Spinal cord (tissue), 10 donors: ENCODE measurements around the gene CDH15. TPM values are rescaled to one million over a fixed set of nuclear protein-coding genes. Genes with fewer than 3 reads are reported as not detected.

Source experiments
- DNase-seq, 6 donors: peaks; one replicate each; pipeline versions ENCODE4 v3.0.0 to v3.0.0-alpha.2; 2013 to 2015; ENCODE audit warnings: low spot score in 6 of 6, low read depth in 4 of 6
- H3K27ac ChIP-seq: one replicate; pipeline ENCODE4 v1.5.1; 2013; ENCODE audit warnings: low read depth, low read length, control low read depth
- H3K27me3 ChIP-seq: one replicate; pipeline ENCODE4 v1.6.1; 2013; ENCODE audit warnings: low read length; ENCODE audit not compliant: control insufficient read depth, insufficient read depth
- H3K36me3 ChIP-seq: one replicate; pipeline ENCODE4 v1.6.1; 2013; ENCODE audit warnings: low read length; ENCODE audit not compliant: control insufficient read depth, insufficient read depth
- H3K4me1 ChIP-seq: one replicate; pipeline ENCODE4 v1.6.1; 2013; ENCODE audit warnings: low read length; ENCODE audit not compliant: control insufficient read depth, insufficient read depth
- H3K4me3 ChIP-seq: one replicate; pipeline ENCODE4 v1.5.1; 2013; ENCODE audit warnings: low read depth, low read length, control low read depth
- H3K9me3 ChIP-seq: one replicate; pipeline ENCODE4 v1.6.1; 2013; ENCODE audit warnings: low read length; ENCODE audit not compliant: control insufficient read depth, insufficient read depth
- WGBS: methylation state at CpG from one replicate; pipeline ENCODE4 v1.1.5; 2013; ENCODE audit warnings: missing lambda C conversion rate; ENCODE audit not compliant: insufficient coverage; 5-methylcytosine and 5-hydroxymethylcytosine counted together
- polyA plus RNA-seq, 2 donors: library from polyadenylated mRNA; unstranded; fragments of 120-200 nt; gene quantifications; one replicate each; pipeline ENCODE4 v1.2.1, GENCODE V29; 2013; ENCODE audit not compliant: insufficient read length in 2 of 2
- total RNA-seq, 2 donors: library from RNA; depleted of rRNA in 1 of 2; stranded (reverse); fragments of 120-200 nt in 1 of 2; fragments of >200 nt in 1 of 2; gene quantifications; one replicate each; pipeline versions ENCODE4 v1.2.3 to v1.2.4, GENCODE V29; 2013 to 2014
- donor health status: healthy.

CDH15 gene
- total and polyA plus RNA-seq, 4 donors = 0.39 to 1.8 (median 0.91) TPM

- H3K9me3 ChIP-seq = no peaks in the 10 kb centered on the region
- no peak for DNase-seq
- no peaks in the 10 kb centered on the region for H3K36me3 ChIP-seq
- H3K4me3 ChIP-seq = no peak overlapping the region
- H3K27ac ChIP-seq = no peak overlapping the region
- H3K27me3 ChIP-seq = peaks cover 35% of the 10 kb centered on the region
- 83% methylated on average over 22 of the region's 28 CpGs for WGBS
- peaks cover 9% of the 10 kb centered on the region for H3K4me1 ChIP-seq
These were observed 27.1 kb downstream of the CDH15 start for GRCh38 chr16:89198417-89199240.

GRCh38 chr16:89199241-89200123 lies 27.9 kb downstream of the CDH15 start:
- peaks cover 42% of the 10 kb centered on the region for H3K27me3 ChIP-seq
- H3K27ac ChIP-seq = no peak overlapping the region
- H3K9me3 ChIP-seq = no peaks in the 10 kb centered on the region
- H3K4me1 ChIP-seq = peaks cover 8% of the 10 kb centered on the region
- no peak for DNase-seq
- no peak overlapping the region for H3K4me3 ChIP-seq
- H3K36me3 ChIP-seq = no peaks in the 10 kb centered on the region
- WGBS = 80% methylated on average over 20 of the region's 22 CpGs

GRCh38 chr16:89200124-89200849 lies 28.7 kb downstream of the CDH15 start, which contains the start of gene SLC22A31:
Gene SLC22A31, minus strand, starts transcription at chr16:89200537. Its CDS starts 36 bp downstream, at chr16:89200501.
- no peak within 1 kb of the TSS for H3K27ac ChIP-seq
- H3K4me3 ChIP-seq = no peak within 1 kb of the TSS
- H3K27me3 ChIP-seq = peaks cover 46% of the 10 kb centered on the region
- H3K4me1 ChIP-seq = peaks cover 8% of the 10 kb centered on the region
- H3K36me3 ChIP-seq = no peaks in the 10 kb centered on the region
- no peak for DNase-seq
- 21% methylated on average over 28 of the region's 28 CpGs for WGBS
- no peaks in the 10 kb centered on the region for H3K9me3 ChIP-seq

- 1% methylated on average over 58 of the region's 58 CpGs for WGBS
- peaks cover 46% of the 10 kb centered on the region for H3K27me3 ChIP-seq
- no peak for DNase-seq
- peaks cover 8% of the 10 kb centered on the region for H3K4me1 ChIP-seq
- no peak overlapping the region for H3K4me3 ChIP-seq
- no peaks in the 10 kb centered on the region for H3K36me3 ChIP-seq
- no peaks in the 10 kb centered on the region for H3K9me3 ChIP-seq
- H3K27ac ChIP-seq = no peak overlapping the region
These were observed 29.4 kb downstream of the CDH15 start for GRCh38 chr16:89200850-89201411.

GRCh38 chr16:89201439-89202377 lies 30.2 kb downstream of the CDH15 start:
- H3K36me3 ChIP-seq = no peaks in the 10 kb centered on the region
- no peak overlapping the region for H3K27ac ChIP-seq
- under 1% methylated on average over 89 of the region's 111 CpGs for WGBS
- peak in 3 of 6 donors; percentile 6 to 71 (median 55) for DNase-seq
- no peak overlapping the region for H3K4me3 ChIP-seq
- peaks cover 46% of the 10 kb centered on the region for H3K27me3 ChIP-seq
- H3K4me1 ChIP-seq = peaks cover 8% of the 10 kb centered on the region
- H3K9me3 ChIP-seq = no peaks in the 10 kb centered on the region

- no peak overlapping the region for H3K4me3 ChIP-seq
- WGBS = 17% methylated on average over 35 of the region's 49 CpGs
- DNase-seq = no peak
- no peaks in the 10 kb centered on the region for H3K9me3 ChIP-seq
- H3K4me1 ChIP-seq = peaks cover 8% of the 10 kb centered on the region
- no peaks in the 10 kb centered on the region for H3K36me3 ChIP-seq
- H3K27me3 ChIP-seq = peaks cover 46% of the 10 kb centered on the region
- H3K27ac ChIP-seq = no peak overlapping the region
These were observed 31.1 kb downstream of the CDH15 start for GRCh38 chr16:89202422-89203215.

- 83% methylated on average over 1 of the region's 4 CpGs for WGBS
- H3K36me3 ChIP-seq = no peaks in the 10 kb centered on the region
- H3K27ac ChIP-seq = no peak overlapping the region
- H3K4me3 ChIP-seq = no peak overlapping the region
- H3K9me3 ChIP-seq = no peaks in the 10 kb centered on the region
- H3K27me3 ChIP-seq = peaks cover 18% of the 10 kb centered on the region
- no peak for DNase-seq
- H3K4me1 ChIP-seq = no peaks in the 10 kb centered on the region
These were observed 36.4 kb downstream of the CDH15 start for GRCh38 chr16:89207993-89208392.

- H3K27me3 ChIP-seq = peaks cover 3% of the 10 kb centered on the region
- no peak overlapping the region for H3K4me3 ChIP-seq
- H3K4me1 ChIP-seq = no peaks in the 10 kb centered on the region
- no peak for DNase-seq
- no peaks in the 10 kb centered on the region for H3K36me3 ChIP-seq
- no peaks in the 10 kb centered on the region for H3K9me3 ChIP-seq
- H3K27ac ChIP-seq = no peak overlapping the region
- 60% methylated on average over 14 of the region's 15 CpGs for WGBS
These were observed 38.0 kb downstream of the CDH15 start for GRCh38 chr16:89209522-89210044.
